GM12878 (cell line): ENCODE measurements around the gene OR10H3. TPM values are rescaled to one million over a fixed set of nuclear protein-coding genes. Genes with fewer than 3 reads are reported as not detected.

Experiments
- ATAC-seq: fragments of 200-7000 bp; cut with Tn5 transposase; 3 replicates; pipeline ENCODE4 v1.9.1; 2020; ENCODE audit warnings: mild to moderate bottlenecking, moderate library complexity
- BruUV-seq: library from RNA; stranded (reverse); fragments of 400-500 nt; replicated peaks from 2 replicates; lab custom pipeline; 2021; lab: Mats Ljungman, UMichigan
- CTCF ChIA-PET: fragments of 300-600 bp; sonication (Branson Sonifier 250); formaldehyde crosslinking; extraction: SDS; loops from one replicate; lab custom pipeline; 2021; ENCODE audit warnings: inconsistent platforms; lab: Yijun Ruan, JAX
- POLR2A ChIA-PET: fragments of 350-600 bp; formaldehyde crosslinking; extraction: SDS; loops from one replicate; lab custom pipeline; 2021; ENCODE audit warnings: inconsistent platforms; lab: Charles Lee
- RAD21 ChIA-PET: fragments of 300-600 bp; sonication (Branson Sonifier 250); formaldehyde crosslinking; loops from one replicate; lab custom pipeline; 2023; ENCODE audit warnings: antibody characterized with exemption; ENCODE audit not compliant: unreplicated experiment; lab: Charles Lee
- SMC1A ChIA-PET: fragments of 300-600 bp; sonication (Branson Sonifier 250); formaldehyde crosslinking; loops from one replicate; lab custom pipeline; 2023; ENCODE audit not compliant: unreplicated experiment, uncharacterized antibody; lab: Charles Lee
- DNase-seq: peaks from one replicate; pipeline ENCODE4 v3.0.0-alpha.2; 2011; ENCODE audit warnings: low read depth, low spot score
- FAIRE-seq: peaks from 3 replicates; lab custom pipeline; 2011; peaks lifted over from hg19 to GRCh38; lab: Jason Lieb, UNC
- H2AFZ ChIP-seq: 2 replicates; pipeline ENCODE4 v1.6.0; 2011; ENCODE audit warnings: low read depth, low read length, control low read depth; ENCODE audit not compliant: control insufficient read depth
- H3K27ac ChIP-seq: 2 replicates; pipeline ENCODE4 v1.5.1; 2011; ENCODE audit warnings: control low read depth; ENCODE audit not compliant: control insufficient read depth, insufficient read depth
- H3K27me3 ChIP-seq, 2 experiments: replicated peaks in 1 of 2; 2 replicates each; pipeline versions ENCODE4 v1.6.0 to v1.6.1; 2011; ENCODE audit warnings: low read length in 1 of 2; ENCODE audit not compliant: control insufficient read depth in 2 of 2, insufficient read depth in 2 of 2
- H3K36me3 ChIP-seq, 2 experiments: 2 replicates each; pipeline ENCODE4 v1.5.1; 2011; ENCODE audit warnings: low read length in 1 of 2; ENCODE audit not compliant: control insufficient read depth in 2 of 2, insufficient read depth in 2 of 2
- H3K4me1 ChIP-seq: 2 replicates; pipeline ENCODE4 v1.6.1; 2011; ENCODE audit warnings: mild to moderate bottlenecking, low read length, moderate library complexity, mixed read lengths; ENCODE audit not compliant: control insufficient read depth, insufficient read depth
- H3K4me2 ChIP-seq: 2 replicates; pipeline ENCODE4 v1.6.0; 2011; ENCODE audit warnings: control low read depth; ENCODE audit not compliant: control insufficient read depth, insufficient read depth
- H3K4me3 ChIP-seq: fragments of 200-600 bp; sonication (generic); 2 replicates; pipeline ENCODE4 v1.5.1; 2016
- H3K79me2 ChIP-seq: 2 replicates; pipeline ENCODE4 v1.6.0; 2011; ENCODE audit warnings: low read length; ENCODE audit not compliant: control insufficient read depth, insufficient read depth
- H3K9ac ChIP-seq: 2 replicates; pipeline ENCODE4 v1.8.0; 2011; ENCODE audit warnings: low read length, control low read depth, mixed read lengths; ENCODE audit not compliant: control insufficient read depth, insufficient read depth
- H3K9me3 ChIP-seq: replicated peaks from 3 replicates; pipeline ENCODE4 v1.5.1; 2011; ENCODE audit warnings: mild to moderate bottlenecking, low read length; ENCODE audit not compliant: control insufficient read depth, insufficient read depth
- H4K20me1 ChIP-seq: 2 replicates; pipeline ENCODE4 v1.6.0; 2011; ENCODE audit not compliant: control insufficient read depth, insufficient read depth
- FOS ChIP-seq: IDR thresholded peaks from 3 replicates; pipeline ENCODE4 v1.6.1; 2011; ENCODE audit warnings: borderline replicate concordance; ENCODE audit not compliant: insufficient read length; ENCODE audit errors: extremely low read depth
- GATAD2B ChIP-seq: fragments of 450-650 bp; conservative IDR thresholded peaks from 2 replicates; pipeline ENCODE4 v1.6.1; 2017; ENCODE audit warnings: low read depth, mild to moderate bottlenecking, moderate library complexity
- POLR2AphosphoS5 ChIP-seq: IDR thresholded peaks from 2 replicates; pipeline ENCODE4 v1.6.1; 2011; ENCODE audit warnings: mild to moderate bottlenecking, low read length, inconsistent platforms
- SKIL ChIP-seq: fragments of 450-650 bp; IDR thresholded peaks from 2 replicates; pipeline ENCODE4 v1.6.1; 2017; ENCODE audit warnings: mild to moderate bottlenecking, low read depth, inconsistent platforms; ENCODE audit not compliant: poor library complexity, severe bottlenecking
- WGBS: methylation state at CpG from one replicate; pipeline ENCODE4 v1.1.6; 2016; ENCODE audit warnings: low lambda C conversion rate; ENCODE audit not compliant: insufficient replicate concordance, insufficient coverage; ENCODE audit errors: missing lambda C conversion rate; 5-methylcytosine and 5-hydroxymethylcytosine counted together
- in situ Hi-C: fragments of 300-500 bp; cut with MboI; formaldehyde crosslinking; loops from 9 replicates; pipeline ENCODE4 v1.14.3; 2018; ENCODE audit warnings: mixed read lengths
- intact Hi-C: fragments of 100-400 bp; cut with micrococcal nuclease; formaldehyde crosslinking; loops from one replicate; pipeline ENCODE4 v1.14.2; 2022; ENCODE audit not compliant: unreplicated experiment
- polyA plus RNA-seq, 11 experiments: library from polyadenylated mRNA; depleted of rRNA in 4 of 11; unstranded in 6 of 11; stranded (reverse) in 5 of 11; fragments of >200 nt; fragmentation: Nextera tagmentation in 4 of 11; fragmentation: Illumina TruSeq in 1 of 11; extraction: Ambion mirVana in 4 of 11; extraction: Trizol in 1 of 11; gene quantifications; 1 replicate in 1 of 11; 2 replicates in 10 of 11; pipeline versions ENCODE4 v1.2.1 to v1.2.3, GENCODE V29; 2011 to 2016; ENCODE audit warnings: inconsistent platforms in 2 of 11, missing spikeins in 2 of 11, low read depth in 1 of 11
- total RNA-seq, 4 experiments: library from RNA; depleted of rRNA in 3 of 4; stranded (reverse); fragments of >200 nt in 3 of 4; fragmentation: Illumina TruSeq in 1 of 4; extraction: Trizol in 1 of 4; gene quantifications; 2 replicates each; pipeline versions ENCODE4 v1.2.1 to v1.2.3, GENCODE V29; 2013 to 2021

OR10H3 gene
- total and polyA plus RNA-seq, 10 of the 15 experiments (the other 5 are each of a cell fraction or from before 2014, with no cell fraction given): not detected

GRCh38 chr19:15776264-15776663 is 38.5 kb downstream of the OR10H3 start:
- H3K36me3 ChIP-seq: no peaks in the 10 kb centered on the region
- RAD21 ChIA-PET: no interaction called here
- POLR2A ChIA-PET: no interaction called here
- TF ChIP-seq GATAD2B (no peak), SKIL (no peak), POLR2AphosphoS5 (no peak), FOS (no peak)
- no peak overlapping the region for H3K9ac ChIP-seq
- ATAC-seq (no peak), FAIRE-seq (no peak), DNase-seq (no peak)
- no peak overlapping the region for H3K4me3 ChIP-seq
- H3K27ac ChIP-seq: no peak overlapping the region
- no peaks in the 10 kb centered on the region for H3K27me3 ChIP-seq
- H4K20me1 ChIP-seq: no peaks in the 10 kb centered on the region
- H3K4me1 ChIP-seq: no peaks in the 10 kb centered on the region
- no peak overlapping the region for H3K4me2 ChIP-seq
- no TSS peak for BruUV-seq
- H3K79me2 ChIP-seq: no peaks in the 10 kb centered on the region
- H3K9me3 ChIP-seq: no peaks in the 10 kb centered on the region
- H2AFZ ChIP-seq: no peak overlapping the region
- SMC1A ChIA-PET: no interaction called here
- intact Hi-C loops (loop anchor here (5.0 kb wide), 1 partner anchor 99 kb away; no protein-coding TSS in a partner anchor), in situ Hi-C loops (loop anchor here (5.0 kb wide), 1 partner anchor 104 kb away; the partner anchor contains the start of gene CYP4F12)
- 0% methylated on average over 4 of the region's 4 CpGs for WGBS
- CTCF ChIA-PET: no interaction called here
